T1000 (cell line): ENCODE results near the gene HOXA3.

Experiments used
- DNase-seq: peaks from one replicate; lab custom pipeline; 2025; ENCODE audit warnings: mixed read lengths; lab: John Stamatoyannopoulos, UW

The HOXA3 gene

DNA sequence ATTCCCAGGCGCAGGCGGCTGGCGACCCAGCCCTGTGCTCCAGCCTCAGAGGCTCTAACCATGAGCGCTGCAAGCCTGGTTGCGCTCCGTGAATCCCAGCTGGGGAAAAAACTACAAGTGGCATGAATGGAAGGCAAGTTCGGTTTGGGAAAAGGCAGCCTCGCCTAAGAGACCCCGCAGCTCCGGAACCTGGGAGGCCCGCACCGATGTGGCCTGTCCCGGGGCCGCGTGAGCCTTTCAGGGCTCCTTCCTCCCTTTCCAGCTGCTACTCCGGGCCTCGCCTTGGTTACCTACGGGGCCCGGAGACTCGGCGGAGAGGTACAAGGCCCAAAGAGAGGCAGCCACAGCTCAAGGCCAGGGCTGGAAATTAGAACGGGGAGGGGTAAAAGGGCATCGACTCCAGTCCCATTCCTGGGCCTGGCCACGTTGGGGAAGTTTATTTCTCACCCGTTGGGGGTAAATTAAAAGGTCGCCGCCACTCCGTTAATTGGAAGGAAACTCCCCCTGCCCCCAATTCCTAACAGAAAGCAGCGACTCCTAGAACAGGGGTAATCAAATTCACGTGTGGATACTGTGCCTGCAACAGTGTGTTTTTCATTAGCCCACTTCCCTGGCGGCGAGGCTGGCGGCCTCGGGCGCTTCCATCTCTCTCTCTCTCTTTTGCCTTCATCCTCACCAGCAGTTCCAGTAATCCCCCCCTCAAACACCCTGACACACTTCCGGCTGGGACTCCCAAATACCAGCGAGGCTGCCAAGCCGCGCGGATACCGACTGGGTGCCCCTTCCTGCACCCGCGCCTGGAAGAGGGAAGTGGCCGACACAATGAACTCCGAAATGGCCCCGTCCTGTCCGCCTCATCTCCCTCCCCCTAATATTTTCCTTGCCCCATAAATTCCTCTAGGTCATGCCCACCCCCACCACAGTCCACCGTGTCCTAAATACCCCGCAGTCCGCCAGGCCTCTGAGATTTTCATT, 14.4 kb upstream of the HOXA3 start:
- no peak for DNase-seq

DNA sequence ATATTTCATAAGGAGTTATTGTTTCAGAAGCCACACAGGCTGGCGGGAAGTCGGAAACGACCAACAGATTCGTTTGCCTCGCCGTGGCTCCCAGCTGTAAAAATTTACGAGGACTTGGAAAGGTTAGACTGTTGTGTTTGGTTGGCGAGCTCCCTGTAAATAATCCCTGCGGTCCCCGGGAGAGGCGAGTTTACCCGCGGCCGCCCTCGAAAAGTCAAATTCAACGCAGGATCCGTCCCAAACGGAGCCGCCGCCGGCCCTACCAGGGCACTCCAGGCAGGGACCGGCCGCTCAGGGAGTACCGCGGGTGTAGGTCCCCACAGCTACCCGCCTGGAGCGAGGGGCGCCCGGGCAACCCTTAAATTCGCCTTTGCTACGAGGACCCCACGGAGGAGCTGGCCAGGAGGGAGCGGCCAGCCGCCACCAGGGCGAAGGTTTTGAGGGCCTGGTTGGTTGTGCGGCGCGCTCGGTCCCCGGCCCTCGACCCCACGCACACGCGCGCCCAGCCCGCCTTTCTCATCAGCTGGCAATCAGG, 13.7 kb upstream of the HOXA3 start:
- DNase-seq, result no peak

DNA sequence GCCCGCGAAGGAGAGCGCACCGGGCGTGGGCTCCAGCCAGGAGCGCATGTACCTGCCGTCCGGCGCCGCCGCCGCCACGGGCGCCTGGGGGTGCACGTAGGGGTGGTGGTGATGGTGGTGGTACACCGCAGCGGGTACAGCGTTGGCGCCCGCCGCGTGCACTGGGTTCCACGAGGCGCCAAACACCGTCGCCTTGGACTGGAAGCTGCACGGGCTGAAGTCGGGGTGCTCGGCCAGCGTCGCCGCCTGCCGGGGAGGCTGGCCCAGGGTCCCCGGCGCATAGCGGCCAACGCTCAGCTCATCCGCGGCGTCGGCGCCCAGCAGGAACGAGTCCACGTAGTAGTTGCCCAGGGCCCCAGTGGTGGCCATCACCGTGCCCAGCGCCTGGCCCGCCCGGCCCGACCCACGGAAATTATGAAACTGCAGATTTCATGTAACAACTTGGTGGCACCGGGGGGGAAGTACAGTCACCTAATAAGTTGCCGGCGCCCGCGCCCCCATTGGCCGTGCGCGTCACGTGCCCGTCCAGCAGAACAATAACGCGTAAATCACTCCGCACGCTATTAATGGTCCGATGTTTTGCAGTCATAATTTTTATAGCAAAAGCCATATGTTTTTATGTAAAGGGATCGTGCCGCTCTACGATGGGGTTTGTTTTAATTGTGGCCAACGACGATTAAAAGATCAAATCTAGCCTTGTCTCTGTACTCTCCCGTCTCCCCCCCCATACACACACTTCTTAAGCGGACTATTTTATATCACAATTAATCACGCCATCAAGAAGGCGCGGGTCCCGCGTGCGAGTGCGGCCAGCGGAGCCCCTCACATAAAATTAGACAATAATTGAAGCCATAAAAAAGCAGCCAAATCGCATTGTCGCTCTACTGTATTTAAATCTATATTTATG, 13.0 kb upstream of the HOXA3 start, which contains the start of gene HOXA9:
TSS of gene HOXA9 (minus strand) at position 449 of the 907 bp plus-strand sequence. CDS start at position 369, 80 bp downstream.
- peak; percentile 62 for DNase-seq

DNA sequence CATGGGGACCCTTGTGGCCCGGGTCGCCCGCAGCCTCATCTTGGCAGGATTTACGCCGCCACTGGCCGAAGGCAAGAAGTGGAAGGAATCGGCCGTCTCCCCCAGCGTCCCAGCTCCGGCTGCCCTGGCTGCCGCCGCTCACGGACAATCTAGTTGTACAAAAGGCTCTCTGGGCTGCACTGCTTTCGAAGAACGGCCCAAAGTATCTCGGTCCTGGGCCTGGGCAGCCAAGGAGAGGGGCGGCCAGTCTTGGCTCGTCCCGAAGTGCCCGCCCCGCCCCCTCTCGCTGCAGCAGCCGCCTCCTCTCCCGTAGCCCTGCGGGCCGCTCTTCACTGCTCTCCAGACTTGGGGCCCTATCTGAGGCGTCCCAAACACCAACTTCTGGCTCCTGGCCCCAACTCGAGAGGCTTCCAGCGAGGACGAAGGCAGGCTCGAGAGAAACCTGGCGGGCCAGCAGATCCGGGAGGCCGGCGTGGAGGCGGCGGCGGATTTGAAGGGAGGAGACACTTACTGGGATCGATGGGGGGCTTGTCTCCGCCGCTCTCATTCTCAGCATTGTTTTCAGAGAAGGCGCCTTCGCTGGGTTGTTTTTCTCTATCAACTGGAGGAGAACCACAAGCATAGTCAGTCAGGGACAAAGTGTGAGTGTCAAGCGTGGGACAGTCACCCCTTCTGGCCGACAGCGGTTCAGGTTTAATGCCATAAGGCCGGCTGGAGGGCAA, 12.1 kb upstream of the HOXA3 start:
- DNase-seq, result no peak

DNA sequence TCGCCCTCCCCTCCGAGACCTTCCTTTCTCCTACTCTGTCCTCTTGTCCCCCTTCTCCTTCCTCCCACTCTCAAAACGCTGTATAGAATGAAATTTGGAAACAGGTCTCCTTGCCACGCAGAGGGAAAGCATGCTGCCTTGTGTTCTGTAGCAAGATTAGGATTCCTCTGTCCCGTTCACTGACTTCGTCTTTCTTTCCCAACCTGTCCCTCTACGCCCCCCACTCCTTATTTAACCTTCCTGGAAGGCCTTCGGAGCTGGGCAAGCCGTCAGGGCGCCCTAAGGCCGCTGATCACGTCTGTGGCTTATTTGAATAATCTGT, 11.6 kb upstream of the HOXA3 start:
- no peak for DNase-seq

DNA sequence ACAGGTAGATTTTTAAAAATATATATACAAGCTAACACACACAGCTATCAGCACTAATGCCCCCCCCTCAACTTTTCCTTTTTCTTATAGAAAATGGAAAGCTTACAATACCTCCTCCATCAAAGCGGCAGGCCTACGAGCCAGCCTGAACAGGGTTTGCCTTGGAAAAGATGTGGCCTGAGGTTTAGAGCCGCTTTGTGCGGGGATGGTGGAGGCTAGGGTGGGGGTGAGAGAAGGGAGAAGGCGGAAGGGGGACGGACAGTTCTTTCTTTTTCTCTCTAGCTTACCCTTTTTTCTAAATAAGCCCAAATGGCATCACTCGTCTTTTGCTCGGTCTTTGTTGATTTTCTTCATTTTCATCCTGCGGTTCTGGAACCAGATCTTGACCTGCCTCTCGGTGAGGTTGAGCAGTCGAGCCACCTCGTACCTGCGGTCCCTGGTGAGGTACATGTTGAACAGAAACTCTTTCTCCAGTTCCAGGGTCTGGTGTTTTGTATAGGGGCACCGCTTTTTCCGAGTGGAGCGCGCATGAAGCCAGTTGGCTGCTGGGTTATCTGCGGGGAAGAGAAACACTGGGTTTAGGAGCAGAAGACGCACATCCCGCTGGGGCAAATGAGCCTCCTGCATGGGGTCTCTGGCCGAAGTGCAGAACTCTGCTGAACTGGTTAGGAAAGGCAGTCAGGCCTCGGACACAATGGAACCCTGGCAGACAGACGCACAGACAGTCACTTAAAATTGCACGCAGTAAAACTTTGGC, 11.1 kb upstream of the HOXA3 start:
- DNase-seq, result no peak

DNA sequence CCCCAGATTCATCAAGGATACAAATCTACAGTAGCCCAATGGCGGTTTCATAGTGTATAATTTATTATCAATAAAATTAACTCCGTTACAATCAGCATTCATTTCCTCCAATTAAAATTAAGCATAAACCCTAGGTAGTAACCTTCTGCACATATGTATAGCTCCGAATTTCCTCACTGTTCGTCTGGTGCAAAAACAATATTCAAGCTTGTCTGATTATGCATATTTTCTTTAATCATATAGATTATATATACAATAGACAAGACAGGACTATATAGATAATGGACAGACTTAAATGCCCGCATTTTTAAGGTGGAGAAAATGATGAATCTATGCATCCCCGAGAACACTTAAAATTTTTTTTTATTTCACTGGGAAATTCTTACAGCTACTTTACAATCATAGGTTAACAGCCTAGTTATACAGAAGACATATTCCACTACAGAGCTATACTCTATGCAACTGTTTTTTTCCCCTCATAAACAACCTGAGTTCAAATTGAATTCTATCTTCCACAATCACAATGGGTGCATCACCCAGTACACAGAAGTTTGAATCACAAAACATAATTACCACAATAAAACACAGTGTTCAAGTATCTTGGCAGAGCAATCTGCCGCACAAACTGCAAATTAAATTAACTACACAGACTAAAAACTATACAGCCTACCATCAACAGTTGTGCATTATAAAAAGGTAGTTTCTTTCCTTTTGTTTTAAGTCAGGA, 10.3 kb upstream of the HOXA3 start:
- no peak for DNase-seq

DNA sequence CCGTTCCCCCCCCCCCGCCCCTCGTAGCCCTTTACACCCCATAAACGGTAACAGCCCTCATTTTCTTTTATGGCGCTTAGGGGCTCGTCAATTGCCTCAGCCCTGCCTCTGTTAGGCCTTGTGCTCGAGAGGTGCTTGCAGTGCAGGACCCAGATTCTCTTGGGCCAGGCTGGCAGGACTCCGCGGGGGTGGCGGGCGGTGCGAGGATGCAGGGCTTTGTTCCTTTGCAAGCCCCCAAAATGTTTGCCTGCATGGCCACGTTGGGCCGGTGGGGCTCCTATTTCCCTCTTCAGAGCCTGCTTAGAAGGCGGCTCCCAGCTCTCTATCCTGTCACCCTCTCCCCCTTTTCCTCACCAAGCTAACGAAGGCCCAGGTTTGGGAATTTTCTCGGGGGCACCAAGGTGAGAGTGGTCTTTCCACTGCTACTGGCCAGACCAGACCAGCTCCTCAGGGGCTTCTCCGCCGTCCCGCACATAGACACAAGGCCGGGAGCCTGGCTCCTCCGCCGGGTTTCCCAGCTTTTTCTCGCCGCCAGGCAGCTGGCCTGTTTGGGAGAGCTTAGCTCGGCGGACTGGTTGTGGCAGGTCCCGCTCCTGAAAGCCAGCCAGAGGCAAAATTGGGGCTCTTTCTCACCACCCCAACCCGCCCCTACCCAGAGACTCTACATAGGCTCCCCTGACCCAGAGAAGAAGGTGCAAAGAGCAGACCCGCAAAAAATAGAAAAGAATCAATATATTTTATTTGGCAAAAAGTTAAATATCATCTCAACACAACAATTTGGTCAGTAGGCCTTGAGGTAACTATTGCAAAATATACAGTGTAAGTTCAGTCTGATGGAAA, 9.6 kb upstream of the HOXA3 start:
- DNase-seq, result no peak

DNA sequence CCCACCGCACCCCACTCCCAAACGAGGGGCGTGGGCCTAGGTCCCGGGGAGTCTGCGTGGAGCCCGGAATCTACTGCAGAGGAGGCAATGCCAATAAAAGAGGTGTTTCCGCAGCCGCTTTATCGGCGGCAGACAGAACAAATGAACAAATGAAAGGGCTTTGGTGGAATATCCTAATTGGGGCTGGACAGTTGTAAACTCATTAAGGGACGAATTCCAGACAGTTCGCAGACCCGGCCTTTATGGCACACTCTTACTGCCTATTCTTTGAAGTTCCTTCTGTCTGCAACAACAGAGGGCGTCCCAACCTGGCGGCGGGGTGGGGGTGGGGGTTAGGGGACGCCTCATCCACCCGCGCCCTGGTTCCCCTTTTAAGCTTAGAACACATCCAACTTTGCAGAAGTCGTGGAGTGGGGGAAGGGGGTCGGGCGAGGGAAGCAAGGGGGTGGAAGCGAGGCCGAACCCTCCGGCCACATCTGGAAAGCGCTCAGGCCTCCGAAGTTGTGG, 8.9 kb upstream of the HOXA3 start:
- no peak for DNase-seq

DNA sequence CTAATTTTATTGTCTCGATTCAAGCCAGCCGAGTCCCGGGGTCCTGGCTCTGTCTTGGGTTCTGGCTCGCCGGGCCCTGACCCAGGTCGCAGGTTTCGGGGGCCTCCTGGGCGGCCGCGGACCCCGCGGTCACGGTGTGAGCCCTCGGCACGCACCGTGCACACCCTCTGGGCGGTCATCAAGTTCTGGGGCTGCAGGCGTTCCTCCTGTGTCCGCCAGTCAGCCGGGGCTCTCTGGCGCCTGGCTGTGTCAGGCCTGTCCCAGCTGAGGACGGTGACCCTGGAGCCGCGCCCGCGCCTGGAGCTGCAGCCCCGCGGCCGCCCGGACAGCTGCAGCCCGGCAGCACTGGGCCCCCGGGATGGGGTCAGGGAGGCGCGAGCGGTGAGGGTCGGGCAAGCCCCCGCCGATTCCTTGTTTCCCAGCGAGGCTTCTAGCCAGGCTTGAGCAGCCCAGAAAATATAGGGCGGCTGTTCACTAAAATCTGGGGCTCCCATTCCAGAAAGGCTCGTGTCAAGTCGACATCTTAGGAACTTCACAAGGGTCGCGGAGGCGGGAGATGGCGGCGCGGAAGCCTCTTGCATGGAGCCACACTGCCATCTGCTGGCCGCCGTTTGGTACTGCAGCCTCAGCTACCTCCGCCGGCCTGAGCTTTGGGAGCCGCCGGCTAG, 8.3 kb upstream of the HOXA3 start:
- DNase-seq, result peak; percentile 57

DNA sequence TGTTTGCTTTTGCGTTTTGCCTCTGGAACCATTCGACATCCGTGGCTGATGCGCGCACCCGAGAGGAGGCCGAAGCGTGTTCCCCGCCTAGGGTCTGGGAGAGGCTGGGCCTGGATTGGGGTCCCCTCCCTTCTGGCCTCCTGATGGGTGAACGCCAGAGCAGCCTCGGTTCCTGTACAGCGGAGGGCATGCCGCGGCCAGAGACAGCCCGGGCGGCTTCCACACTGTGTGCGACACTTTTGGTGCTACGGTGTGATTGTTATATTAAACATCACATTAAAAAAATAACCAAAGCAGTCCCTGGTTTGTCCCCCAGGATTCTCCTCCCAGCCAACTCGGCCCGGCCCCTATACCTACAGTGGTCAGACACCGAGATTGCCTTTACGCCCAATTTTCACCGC, 7.8 kb upstream of the HOXA3 start:
- DNase-seq, result no peak

DNA sequence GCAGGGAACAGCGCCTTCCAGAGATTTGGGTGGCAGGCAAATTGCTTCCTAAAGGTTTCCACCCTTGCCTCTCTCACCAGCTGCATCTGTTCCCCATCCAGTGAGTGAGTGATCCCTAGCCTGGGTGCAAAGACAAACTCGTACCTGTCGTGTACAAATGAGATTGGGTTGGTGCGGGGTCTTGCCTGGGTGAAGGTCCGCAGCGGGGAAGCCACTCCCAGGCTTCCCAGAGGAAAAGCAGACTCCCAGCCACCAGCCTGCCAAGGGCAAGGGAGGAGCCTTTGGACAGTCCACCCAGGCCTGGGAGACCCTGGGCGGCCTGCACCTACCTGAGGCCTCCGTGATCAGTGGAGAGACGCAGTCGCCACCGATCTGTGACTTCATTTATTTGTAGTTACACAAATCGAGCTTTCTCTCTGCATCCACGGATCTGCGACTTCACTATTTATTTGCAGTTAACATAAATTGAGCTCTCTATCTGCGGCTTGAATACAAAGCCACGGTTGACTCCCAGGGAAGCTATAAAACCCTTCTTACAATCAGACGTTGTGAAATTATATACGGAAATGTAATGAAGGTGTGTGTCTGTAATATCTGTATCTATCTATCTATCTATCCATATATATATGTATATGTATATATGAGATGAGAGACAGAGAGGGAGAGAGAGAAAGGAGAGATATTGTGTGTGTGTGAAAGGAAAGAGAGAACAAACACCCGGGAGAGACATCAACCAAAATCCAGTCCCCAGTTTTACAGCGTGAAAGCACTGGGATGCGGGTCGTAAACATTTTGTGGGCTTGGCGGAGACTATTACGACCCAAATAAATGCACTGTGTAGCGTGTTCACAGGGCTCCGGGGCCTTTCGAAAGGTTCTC, 7.1 kb upstream of the HOXA3 start:
- DNase-seq, result no peak

DNA sequence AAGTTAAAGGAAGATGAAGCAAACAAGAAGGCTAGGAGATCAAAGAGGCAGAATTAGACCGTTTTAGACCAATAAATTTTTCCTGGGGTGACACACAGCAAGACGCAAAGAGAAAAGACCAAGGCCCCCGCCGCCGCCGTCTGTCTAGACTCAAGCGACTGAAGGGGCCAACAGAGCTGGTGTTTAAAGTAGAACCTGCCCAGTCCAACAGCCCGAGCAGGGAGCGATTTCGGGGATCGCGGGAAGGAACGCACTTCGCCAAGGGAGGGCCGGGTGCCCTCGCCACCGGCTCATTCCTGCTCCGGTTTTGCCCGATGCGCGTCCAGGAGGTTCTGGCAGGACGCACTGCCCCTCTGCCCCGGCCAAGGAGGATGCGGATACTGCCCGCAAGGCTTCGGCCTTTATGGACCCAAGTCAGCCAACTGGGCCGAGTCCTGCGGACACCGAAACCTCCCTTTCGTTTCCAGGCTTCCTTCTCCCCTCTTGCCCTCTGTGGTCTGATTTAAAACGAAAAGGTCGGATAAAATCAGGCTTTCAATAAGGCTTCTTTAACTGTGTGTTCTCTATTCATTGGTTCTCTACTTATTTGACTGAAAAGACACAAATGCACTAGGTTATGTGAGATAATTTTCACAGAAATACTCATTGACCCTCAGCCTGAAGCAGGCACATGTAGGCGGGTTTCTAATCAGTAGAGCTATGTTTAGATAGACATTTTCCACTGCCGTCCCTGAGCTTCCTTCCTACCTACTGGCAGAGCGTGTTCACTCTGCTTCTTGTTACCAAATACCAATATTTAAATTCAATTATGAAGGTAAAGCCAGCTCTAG, 6.3 kb upstream of the HOXA3 start:
- no peak for DNase-seq

DNA sequence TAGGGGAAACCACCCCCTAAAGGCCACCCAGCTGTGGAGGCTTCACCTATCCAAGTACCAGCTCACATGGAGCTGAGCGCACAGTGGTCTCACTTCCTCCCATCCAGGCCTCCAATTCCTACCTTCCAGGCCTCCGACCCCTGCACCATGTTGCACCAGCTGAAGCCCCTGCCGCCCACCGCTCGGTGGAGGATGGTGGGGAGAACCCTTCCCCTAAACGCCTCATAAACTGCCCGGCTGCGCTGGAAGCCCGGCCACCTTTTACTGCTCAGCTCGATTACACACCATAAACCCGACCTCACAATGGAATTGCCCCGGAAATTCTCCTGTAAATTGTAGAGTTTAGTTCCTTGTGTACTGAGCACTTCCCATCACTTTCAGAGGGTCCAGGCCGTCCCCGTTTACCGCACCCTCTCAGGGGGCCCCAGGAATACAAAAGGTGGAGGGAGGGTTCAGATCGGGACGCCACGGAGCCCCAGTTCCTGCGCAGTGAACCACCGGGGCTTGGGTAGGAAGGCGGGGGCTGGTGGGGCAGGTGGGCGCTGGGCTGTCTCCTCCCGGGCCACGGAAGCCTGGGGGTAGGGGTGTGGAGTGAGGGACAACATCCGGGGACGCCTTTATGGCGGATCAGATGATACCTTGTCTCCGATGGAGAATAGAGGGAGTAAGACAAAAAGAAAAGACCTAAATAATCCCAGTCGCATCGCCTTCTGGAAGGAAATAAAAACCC, 5.5 kb upstream of the HOXA3 start:
- DNase-seq, result no peak

DNA sequence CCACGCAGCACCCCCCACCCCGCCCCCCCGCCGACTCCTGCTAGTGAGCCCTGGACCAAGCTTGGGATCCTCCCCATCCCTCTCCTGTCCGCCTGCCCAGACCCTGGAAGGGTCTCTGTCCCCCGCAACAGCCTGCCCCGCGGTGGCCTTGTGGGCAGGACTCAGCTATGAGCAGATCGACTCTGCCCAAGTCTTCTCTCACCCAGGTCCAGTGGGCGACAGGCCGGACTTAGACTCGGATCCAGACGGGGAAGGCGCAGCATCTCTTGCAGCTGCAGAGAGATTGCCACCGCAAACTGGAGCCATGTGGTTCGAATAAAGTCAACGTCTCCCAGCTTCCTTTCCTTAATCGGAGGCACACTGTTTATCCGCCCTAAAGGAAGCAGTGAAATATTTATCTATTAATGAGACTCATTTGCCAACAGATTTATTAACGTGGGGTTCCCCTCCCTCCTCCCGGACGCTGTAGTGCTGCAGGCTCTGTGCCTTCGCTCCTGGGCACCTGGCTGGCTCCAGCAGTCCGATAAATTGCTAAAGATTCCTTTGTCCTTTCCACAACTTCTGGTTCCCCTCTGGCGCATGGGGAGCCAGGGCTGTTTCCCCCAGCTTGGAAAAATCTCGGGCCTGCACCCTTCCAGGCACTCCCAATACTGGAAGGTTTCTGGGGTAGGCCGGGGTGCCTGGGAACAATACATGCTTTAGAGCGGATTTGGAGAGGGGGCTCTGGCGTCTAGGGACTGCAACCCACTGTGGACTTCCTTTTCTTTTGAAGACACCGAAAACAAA, 4.7 kb upstream of the HOXA3 start:
- no peak for DNase-seq
